GM06990 (cell line): ENCODE results near the gene NT5M.

Experiments used
- DNase-seq: peaks from one replicate; pipeline ENCODE4 v3.0.0-alpha.2; 2011; ENCODE audit not compliant: insufficient read length; ENCODE audit errors: extremely low read depth
- H3K27me3 ChIP-seq: replicated peaks from 2 replicates; pipeline ENCODE4 v1.6.0; 2011; ENCODE audit warnings: low read length; ENCODE audit not compliant: control insufficient read depth, insufficient read depth
- H3K36me3 ChIP-seq: 2 replicates; pipeline ENCODE4 v1.5.1; 2011; ENCODE audit warnings: low read length; ENCODE audit not compliant: control insufficient read depth, insufficient read depth
- H3K4me3 ChIP-seq: replicated peaks from 2 replicates; pipeline ENCODE4 v1.5.1; 2011; ENCODE audit warnings: low read depth, mild to moderate bottlenecking, control low read depth, low read length
- CTCF ChIP-seq: IDR thresholded peaks from 2 replicates; pipeline ENCODE4 v1.5.1; 2011; ENCODE audit warnings: low read length, control low read depth, mild to moderate bottlenecking, inconsistent platforms; ENCODE audit not compliant: insufficient read depth, poor library complexity, severe bottlenecking

The NT5M gene

GRCh38 chr17:17325816-17326215, 22.6 kb downstream of the NT5M start:
- DNase-seq: no peak
- no peak for TF ChIP-seq CTCF
- Histone ChIP-seq H3K27me3 (no peaks in the 10 kb centered on the region), H3K4me3 (no peak overlapping the region), H3K36me3 (no peaks in the 10 kb centered on the region)

- H3K4me3 ChIP-seq: no peak overlapping the region
- DNase-seq: no peak
- no peak for TF ChIP-seq CTCF
- H3K36me3 ChIP-seq: no peaks in the 10 kb centered on the region
- H3K27me3 ChIP-seq: no peaks in the 10 kb centered on the region
Measured at GRCh38 chr17:17326275-17326875, 23.2 kb downstream of the NT5M start.

GRCh38 chr17:17328251-17328650, 25.1 kb downstream of the NT5M start:
- TF ChIP-seq CTCF: no peak
- H3K27me3 ChIP-seq: no peaks in the 10 kb centered on the region
- H3K4me3 ChIP-seq: no peak overlapping the region
- DNase-seq: no peak
- H3K36me3 ChIP-seq: no peaks in the 10 kb centered on the region

DNA sequence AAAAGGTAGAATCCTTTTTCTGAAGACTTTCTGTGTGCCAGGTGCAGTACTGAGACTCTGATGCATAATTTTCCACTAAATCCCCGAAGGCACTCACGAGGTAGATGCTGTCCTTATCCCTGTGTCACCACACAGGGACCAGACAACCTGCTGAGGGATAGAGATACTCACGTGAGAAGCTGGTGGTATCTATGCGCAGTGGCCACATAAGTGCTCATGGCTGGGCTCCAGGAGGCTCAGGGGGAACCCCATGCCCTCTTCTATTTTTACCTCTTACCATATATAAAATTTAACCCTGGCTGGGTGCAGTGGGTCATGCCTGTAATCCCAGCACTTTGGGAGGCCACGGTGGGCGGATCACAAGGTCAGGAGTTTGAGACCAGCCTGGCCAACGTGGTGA, 38.3 kb downstream of the NT5M start:
- no peak for TF ChIP-seq CTCF
- no peaks in the 10 kb centered on the region for H3K36me3 ChIP-seq
- no peak for DNase-seq
- no peak overlapping the region for H3K4me3 ChIP-seq
- no peaks in the 10 kb centered on the region for H3K27me3 ChIP-seq

- TF ChIP-seq CTCF: no peak
- Histone ChIP-seq H3K4me3 (no peak overlapping the region), H3K27me3 (no peaks in the 10 kb centered on the region), H3K36me3 (no peaks in the 10 kb centered on the region)
- DNase-seq: no peak
Measured at GRCh38 chr17:17342242-17342945, 39.2 kb downstream of the NT5M start.
